NCI-H146 (cell line): Measurements from ENCODE around the gene QKI.
"Not testable (repeated sequence)": the region's sequence is repeated elsewhere in the genome, so short reads cannot be mapped to it uniquely, and the experiment has no call there.

ENCODE experiments used
- DNase-seq: peaks from one replicate; lab custom pipeline; 2025; lab: John Stamatoyannopoulos, UW

The QKI gene

DNA sequence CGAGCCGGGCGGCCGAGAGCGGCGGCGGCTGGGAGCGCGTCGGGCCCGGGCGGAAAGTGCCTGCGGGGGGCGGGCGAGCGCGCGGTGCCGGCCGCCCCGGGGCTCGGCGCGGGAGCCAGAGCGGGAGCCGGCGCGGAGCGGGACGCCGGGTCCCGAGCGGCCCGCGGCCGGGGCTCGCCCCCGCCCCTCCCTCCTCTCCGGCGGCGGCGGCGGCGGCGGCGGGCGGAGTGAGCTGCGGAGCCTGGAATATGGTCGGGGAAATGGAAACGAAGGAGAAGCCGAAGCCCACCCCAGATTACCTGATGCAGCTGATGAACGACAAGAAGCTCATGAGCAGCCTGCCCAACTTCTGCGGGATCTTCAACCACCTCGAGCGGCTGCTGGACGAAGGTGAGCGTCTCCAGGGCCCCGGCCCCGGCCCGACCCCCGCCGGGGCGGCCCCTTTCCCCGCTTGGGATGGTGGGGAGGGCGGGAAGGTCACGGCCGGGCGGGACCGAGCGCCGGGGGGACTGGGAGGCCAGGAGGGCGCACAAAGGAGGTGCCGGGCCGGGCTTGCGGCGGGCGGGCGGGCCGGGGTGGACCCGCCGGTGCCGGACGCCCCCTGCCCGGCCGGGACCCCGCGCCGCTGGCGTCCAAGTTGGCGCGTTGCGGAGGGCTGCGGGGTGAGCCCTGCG lies 565 bp downstream of the QKI start:
- DNase-seq: peak; percentile 73

DNA sequence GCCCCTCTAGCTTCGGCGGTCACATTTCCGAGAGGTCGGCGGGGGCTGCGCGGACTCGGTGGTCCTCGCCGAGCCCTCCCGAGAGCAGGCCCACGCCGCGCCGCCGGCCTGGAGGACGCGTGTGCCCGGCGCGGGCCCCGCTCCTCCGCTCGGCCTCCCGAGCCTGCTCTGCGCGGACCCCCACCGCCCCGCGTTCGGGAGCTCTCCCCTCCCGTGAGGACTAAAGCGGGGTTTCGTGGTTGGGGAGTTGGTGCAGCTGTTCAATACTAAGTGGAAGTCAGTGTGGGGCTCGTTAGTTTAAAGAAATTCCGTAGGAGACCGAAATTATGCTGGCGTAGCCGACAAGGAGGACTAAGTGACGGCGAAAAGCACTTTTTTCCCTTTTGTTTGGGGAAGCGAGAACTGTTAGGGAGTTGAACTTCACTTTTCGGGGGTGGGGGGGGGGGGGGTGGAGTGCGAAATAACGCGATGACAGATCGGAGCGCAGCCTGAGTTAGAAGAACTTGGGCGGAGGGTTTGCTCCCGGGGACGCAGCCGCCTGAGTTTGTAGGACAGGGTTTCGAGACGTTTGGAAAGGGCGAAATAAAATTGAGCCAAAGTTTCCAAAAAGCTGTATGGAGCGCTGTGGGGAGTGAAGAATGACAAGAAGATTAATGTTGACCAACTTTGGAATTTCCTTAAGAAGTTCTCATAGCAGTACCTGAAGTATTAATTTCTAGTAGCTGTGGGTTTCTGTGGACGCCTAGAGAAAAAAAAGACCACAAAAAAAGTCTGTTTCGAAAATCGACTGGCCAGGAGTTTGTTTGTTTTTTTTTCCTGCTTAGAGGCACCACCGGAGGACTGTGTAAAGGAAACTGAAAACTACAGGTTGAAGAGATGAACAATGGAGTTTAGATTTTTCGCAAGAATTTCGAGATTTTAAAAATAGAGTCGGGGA lies 1.4 kb downstream of the QKI start:
- DNase-seq: peak; percentile 56

DNA sequence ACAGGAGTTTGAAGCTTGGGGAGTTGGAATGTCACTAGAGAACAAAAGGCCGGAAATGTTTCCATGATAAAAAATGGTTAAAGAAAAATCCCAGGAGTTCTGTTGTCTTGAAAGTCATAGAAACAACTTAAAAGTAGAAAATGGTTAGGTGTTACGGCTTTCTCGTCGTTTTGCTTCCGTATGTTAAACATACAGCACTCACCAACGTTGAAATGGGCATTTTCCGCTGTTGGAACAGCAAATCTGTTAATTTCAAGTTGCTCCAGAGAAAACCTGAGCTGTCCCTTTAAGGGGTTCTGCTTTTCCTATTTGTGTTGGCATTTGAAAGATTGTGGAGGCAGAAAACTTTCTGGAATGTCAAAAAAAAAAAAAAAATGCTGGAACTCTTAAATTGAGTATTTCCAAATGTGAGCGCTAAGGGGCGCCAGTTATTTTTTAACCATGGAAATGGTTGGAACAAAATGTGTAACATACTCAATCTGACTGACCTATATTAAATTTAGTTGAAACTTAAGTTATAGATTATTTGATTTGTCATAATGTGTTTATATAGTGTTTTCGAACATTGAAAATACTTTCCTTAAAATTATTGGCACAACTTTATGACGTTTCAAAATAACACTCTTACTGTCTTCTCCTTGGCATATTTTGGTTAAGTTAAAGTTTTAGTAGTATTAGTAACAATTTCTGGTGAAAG lies 2.2 kb downstream of the QKI start:
- DNase-seq: peak; percentile 54

DNA sequence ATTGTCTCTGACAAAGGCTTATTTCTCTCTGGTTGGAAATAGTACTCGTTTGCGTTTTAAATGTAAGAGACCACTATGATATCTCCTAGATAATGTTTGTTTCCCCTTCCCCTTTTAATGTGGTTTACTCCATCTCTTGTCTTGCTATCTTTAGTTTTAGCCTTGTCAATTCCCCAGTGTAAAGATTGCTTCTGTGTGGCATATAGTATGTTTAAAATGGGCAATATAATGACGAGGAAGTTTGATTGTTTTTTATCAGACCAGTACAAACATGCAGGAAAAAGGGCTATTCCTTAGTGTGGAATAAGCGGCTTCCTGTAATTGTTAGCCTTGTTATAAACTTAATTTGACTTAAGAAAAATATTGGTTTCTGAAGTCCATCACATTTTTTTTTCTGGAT lies 3.1 kb downstream of the QKI start:
- no peak for DNase-seq

DNA sequence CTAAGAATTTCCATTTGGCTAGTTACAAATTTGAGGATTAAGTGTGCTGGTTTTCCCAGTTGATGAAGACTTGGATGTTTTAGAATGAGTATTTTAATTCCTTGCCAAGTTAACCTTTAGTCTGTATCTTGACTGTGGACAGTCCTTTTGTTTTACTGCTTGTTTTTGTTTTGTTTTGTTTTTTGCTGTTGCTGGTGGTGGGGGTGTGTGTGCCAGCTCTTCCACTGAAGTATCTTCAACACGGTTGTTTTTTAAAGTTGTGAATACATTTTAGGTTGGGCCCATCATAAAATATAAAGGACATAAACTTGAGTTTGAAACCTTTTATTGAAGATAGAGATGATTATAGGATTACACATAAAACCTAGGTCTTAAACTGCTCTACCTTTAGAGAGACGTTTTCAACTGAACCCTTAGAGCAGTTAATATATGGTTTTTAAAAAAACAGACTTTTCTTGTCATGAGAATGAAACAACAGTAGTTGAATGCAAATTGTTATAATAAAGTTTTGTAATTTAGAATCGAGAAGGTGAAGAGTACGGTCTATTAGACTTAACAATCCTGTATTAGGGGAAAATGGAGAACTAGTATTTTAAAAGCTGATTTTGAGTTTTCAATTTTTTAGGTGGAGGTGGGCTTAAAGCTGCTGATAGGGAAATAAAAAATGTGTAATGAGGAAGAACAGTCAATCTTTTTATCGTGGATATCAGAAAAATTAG lies 4.0 kb downstream of the QKI start:
- no peak for DNase-seq

DNA sequence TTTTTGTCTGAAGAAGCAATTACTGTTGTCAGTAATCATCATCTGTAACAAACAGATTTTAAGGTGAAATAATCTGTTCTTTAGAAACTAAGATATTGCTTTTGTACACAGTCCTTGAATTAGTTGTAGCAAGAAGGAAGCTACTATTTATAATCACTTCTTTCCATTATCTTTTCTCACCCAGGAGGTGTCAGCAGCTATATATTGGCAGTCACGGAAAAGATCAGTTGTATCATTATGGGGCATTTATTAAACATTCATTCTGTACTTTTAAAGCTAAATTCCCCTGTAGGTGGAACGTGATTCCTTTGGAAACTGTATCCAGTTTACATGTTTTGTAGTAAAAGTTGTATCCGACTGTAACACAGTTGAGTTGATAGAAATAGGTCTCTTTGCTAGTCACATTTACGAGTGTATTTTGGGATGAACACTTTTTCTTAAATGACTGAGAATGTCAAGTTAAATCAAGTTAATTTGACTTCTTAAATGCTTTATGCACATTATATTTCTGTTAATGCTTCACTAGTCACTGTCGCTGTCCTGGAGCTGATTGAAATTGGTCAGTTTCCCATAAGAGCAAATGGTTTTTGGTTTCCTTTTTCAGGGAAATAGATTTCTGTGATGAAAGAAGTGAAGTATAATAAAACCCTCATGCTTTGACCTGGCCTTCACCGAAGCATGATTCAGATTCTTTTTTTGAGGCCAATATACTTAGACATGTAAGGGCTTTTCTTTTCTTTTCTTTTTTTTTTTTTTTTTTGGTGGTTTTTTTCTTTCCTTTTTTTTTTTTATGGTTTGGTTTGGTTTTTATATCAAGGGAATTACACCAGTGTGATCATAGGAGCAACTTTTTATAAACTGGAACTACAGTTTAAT lies 5.1 kb downstream of the QKI start:
- DNase-seq: no peak

DNA sequence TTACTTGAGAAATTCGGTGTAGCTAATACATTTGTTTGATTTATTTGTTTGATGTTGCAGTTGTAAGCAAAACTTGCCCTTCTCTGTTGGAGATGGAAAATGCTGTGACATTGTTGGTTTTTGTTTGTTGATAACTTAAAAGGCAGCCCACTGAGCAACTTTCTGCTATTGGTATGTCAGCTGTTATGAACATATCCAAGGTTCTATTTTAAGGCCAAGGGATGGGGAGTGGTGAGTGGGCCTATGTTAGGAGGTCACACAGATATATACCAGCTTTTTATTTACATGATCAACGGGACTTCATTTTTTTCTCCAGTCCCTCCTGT lies 5.7 kb downstream of the QKI start:
- DNase-seq: no peak

DNA sequence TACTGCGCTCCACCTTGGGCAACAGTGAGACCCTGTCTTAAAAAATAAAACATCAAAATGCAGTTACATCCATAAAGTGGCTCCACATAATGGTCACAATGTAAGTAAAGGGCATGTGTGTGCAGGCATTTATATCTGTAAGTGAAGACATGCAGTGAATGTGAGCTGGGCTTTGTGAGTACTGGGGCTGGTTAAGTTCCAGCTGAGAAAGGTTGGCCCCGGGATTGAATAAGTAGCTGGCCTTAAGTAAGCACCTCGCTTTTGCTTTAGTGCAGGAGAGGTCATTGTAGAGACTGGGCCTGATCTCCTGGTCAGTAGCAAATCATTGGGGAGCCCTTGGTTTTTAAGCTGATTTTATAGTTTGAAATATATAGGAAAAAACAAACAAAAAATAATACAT lies 8.0 kb downstream of the QKI start:
- no peak for DNase-seq

DNA sequence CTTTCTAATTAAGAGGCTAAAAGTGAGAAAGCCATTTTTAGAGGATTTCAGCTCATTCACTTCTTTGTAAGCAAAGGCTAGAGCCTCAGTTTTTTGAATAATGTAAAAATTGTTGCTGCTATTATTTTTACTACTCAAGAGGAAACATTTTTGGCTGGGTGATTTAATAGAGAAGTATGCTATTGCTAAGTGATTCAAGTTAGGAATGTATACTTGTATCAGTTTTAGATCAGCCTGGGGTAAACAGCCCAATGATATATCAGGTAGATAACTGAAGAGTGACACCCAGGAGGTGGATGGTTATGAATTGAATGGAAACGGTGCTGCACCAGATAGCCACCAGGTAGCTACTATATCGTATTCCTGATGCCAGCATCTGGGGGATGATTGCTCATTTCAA lies 9.2 kb downstream of the QKI start:
- DNase-seq: no peak

DNA sequence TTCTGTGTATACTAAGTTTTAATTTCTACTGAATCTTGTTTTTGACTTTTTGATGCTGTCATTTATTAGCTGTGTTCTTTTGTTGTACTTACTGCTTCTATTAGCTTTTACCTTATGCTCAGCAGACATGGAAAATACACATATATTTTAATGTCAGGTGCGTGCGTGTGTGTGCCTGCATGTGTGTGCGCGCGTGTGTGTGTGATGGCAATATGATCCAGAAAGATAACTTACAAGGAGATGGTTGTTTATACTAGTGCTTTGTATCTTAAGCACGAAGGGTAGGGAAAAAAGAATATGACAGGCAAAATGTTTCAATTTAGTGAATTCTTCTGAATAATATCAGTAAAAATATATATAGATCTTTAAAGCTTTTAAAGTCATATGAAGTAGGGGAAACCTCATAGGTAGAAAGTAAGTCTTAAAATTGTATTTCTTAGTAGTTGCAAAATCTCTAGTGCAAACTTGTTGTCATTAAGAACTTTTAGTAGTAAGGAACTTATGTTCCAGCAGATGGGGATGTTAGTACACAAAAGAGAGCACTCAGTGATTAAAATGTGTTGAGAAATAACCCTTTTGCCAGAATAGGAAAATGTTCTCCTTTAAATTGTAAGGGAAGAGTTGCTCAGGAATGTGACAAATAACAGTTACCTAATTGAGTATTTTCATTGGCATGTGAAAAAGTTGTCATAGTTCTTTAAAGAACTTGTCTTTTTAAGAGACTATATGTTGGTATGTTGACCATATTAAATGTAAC lies 13.2 kb downstream of the QKI start:
- peak; percentile 43 for DNase-seq

DNA sequence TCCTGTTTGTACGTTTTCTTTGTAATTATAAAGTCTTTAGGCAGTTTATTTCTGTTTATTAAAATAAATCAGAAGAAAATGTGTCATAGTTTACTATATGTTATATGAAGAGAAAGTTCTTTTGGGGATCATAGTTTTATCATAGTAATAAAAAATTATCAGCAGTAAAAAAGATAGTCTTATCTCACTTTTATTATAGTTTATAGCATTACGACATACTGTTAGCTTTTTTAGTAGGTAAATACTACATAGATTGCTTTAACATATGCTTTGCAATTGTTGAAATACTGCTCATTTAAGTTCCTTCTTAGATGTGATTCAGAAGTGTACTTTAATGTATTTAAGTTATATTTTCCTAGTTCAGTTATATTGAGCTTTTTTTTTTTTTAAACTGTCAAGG lies 13.9 kb downstream of the QKI start:
- DNase-seq: no peak

DNA sequence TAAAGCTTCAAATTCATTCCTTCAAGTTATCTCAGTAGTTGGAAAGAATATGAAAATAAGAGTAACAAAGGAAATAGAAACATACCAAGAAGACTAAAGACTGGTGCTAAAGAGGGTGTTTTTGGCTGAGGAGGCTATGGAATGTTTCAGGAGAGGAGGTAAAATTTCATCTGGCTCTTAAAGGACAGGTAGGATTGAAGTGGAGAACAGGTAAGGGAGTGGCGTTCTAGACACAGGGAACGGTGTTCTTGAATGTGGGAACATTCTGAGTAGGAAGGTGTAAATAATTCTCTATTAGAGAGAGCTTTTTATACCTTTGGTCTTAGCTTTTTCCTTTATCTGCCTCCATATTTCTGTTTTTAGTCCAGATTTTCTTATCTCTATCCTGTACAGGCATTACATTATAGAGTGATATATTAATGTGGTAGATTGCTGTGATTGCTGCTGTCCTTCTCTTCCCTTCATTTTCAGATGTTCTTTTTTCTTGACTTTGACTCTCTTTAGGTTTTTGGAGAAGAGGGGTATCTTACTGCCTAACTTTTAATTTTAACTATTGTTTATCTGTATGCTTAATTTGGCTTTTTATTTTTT lies 15.4 kb downstream of the QKI start:
- DNase-seq: no peak

DNA sequence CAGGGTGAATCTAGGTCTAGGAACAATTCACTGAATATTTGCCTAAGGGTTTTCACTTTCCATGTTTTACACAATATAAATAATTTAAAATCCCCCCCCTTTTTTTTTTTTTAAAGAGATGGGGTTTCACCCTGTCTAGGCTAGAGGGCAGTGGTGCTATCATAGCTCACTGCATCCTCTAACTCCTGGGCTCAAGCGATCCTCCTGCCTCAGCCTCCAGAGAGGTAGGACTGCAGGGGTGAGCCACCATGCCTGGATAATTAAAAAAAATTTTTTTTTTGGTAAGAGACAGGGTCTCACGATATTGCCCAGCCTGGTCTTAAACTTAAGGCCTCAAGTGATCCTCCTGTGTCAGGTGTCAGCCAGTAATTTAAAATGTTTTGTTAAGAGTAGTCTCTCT lies 17.8 kb downstream of the QKI start:
- peak; percentile 19 for DNase-seq

DNA sequence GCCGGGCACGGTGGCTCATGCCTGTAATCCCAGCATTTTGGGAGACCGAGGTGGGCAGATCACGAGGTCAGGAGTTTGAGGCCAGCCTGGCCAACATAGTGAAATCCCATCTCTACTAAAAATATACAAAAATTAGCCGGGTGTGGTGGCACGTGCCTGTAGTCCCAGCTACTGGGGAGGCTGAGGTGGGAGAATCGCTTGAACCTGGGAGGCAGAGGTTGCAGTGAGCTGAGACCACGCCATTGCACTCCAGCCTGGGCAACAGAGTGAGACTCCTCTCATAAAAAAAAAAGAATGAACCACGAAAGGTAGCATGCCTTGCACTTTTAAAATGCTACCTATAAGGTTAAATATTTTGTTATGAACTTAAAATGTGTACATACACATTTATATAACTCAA lies 19.0 kb downstream of the QKI start:
- DNase-seq: not testable (repeated sequence)

DNA sequence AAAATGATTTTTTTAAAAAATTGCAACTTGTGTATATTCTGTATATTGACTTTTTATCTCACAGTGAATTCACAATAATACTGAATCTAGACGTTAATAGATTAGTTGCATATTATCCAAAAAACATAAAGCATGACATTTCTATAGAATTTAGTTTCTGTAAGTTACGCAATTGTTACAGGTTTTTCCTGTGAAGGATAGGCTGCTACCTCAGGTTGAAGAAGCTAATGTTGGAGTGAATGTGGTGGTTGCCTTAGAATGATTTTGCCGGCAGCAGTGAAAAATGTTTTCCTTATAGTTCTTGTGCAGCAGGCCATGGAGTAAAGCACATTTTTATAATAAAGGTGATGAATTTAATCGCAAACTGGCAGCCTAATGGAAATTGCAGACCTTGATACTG lies 20.5 kb downstream of the QKI start:
- no peak for DNase-seq

DNA sequence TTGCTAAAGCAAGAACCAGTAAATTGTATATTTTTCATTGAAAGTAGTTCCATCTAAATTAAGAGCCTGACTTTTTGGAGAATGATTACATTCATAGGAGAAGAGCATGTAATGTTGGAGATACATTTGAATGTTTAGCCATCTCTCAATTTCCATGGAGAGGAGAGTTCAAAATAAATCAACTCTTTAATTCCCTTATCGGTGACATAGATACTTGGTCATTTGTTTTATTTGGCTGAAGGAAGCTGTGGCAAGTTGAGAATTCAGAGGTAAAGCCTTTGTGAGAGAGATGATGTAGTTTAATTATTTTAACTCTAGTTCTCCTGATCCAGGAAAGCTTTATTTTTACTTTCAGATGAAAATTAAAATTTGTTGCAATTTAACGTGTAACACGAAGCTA lies 22.3 kb downstream of the QKI start:
- DNase-seq: no peak

DNA sequence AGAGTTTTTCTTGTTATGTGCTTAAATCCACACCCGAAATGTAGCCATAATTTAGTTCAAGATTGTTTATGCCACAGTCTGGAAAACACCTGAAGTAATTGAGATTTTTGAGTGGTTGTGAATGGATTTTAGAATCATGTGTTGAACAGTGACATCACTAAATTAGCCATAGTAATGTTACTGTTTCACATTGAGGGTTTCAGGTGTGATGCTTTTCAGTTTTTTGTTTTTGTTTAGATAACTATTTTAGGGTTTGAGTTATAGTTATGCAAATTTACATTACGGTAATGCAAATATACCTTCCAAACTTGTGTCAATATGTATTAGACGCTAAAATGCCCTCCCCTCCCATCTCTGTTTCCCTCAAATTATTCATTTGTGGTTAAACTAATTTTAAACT lies 22.9 kb downstream of the QKI start:
- no peak for DNase-seq

DNA sequence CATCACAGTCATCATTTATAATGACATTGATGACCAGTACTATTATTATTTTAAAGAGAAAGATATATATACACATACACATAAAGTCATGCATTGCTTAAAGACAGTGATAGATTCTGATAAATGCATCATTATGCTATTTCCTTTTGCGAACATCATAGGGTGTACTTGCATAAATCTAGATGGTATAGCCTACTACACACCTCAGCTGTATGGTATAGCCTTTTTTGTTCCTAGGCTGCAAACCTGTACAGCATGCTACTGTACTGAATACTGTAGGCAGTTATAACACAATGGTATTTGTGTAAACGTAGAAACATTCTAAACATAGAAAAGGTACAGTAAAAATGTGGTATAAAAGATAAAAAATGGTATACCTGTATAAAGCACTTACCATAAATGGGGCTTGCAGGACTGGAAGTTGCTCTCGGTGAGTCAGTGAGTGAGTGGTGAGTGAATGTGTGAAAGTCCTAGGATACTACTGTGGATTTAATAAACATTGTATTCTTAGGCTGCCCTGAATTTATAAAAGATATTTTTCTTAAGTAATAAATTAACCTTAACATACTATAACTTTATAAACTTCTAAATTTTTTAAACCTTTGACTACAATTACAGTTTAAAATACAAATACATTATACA lies 23.9 kb downstream of the QKI start:
- DNase-seq: no peak

DNA sequence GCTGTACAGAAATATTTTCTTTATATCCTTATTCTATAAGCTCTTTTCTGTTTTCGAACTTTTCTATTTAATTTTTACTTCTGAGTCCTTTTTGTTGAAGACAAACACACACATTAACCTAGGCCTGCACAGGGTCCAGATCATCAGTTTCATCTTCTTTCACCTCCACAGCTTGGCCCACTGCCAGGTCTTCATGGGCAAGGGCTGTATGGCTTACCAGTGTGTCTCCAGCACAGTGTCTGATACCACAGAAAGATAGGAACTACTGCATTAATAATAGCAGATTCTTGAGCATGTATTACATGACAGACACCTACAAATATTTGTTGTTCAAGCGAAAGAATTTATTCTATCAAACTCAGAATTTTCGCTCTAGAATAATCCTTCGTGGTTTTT lies 24.4 kb downstream of the QKI start:
- DNase-seq: peak; percentile 50

DNA sequence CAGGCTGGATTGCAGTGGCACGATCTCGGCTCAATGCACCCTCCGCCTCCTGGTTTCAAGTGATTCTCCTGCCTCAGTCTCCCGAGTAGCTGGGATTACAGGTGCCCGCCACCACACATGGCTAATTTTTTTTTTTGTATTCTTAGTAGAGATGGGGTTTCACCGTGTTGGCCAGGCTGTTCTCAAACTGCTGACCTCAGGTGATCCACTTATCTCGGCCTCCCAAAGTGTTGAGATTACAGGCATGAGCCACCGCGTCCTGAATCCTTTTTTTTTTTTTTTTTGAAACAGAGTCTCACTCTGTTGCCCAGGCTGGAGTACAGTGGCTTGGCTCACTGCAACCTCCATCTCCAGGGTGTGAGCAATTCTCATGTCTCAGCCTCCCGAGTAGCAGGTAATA lies 24.9 kb downstream of the QKI start:
- DNase-seq: not testable (repeated sequence)
